Lower lobe of right lung (tissue), 2 donors: Measurements from ENCODE around the gene FBXL20. TPM values are rescaled to one million over a fixed set of nuclear protein-coding genes. Genes with fewer than 3 reads are reported as not detected.

Experiments used
- ATAC-seq, 2 donors: fragments of 200-7000 bp; cut with Tn5 transposase; one replicate each; pipeline ENCODE4 v1.9.1; 2020 to 2022; ENCODE audit warnings: mild to moderate bottlenecking in 2 of 2, moderate library complexity in 2 of 2
- DNase-seq: peaks from one replicate; pipeline ENCODE4 v3.0.0-alpha.2; 2020
- H3K27ac ChIP-seq: fragments of 200-600 bp; one replicate; pipeline ENCODE4 v1.8.0; 2022
- H3K27me3 ChIP-seq: fragments of 200-600 bp; one replicate; pipeline ENCODE4 v1.8.0; 2022; ENCODE audit warnings: low read depth
- H3K36me3 ChIP-seq: fragments of 200-600 bp; one replicate; pipeline ENCODE4 v1.8.0; 2022; ENCODE audit warnings: mild to moderate bottlenecking
- H3K4me1 ChIP-seq: fragments of 200-600 bp; one replicate; pipeline ENCODE4 v1.8.0; 2022
- H3K4me3 ChIP-seq: fragments of 200-600 bp; one replicate; pipeline ENCODE4 v1.8.0; 2022; ENCODE audit warnings: mild to moderate bottlenecking
- H3K9me3 ChIP-seq: fragments of 200-600 bp; one replicate; pipeline ENCODE4 v1.8.0; 2022
- CTCF ChIP-seq: fragments of 200-600 bp; IDR thresholded peaks from one replicate; pipeline ENCODE4 v1.8.0; 2022; ENCODE audit warnings: antibody characterized with exemption, mild to moderate bottlenecking
- intact Hi-C: fragments of 100-400 bp; cut with DNase I; formaldehyde crosslinking; loops from one replicate; pipeline ENCODE4 v1.11.0; 2022
- total RNA-seq: library from RNA; stranded (reverse); fragmentation: NEBNext Ultra II Directional; extraction: Animal tissue kit (Norgen Biotek cat#: 25700); gene quantifications from one replicate; pipeline ENCODE4 v1.2.1, GENCODE V29; 2021
- donor health status: DM: no; HTN: yes; CAD: no; lungs with severe emphysema.

FBXL20 gene
- total RNA-seq, 1 donor from 2014 or later = 25.4 TPM

GRCh38 chr17:39217734-39218369 is 183.6 kb downstream of the FBXL20 start:
- TF ChIP-seq CTCF = no peak
- no peak for ATAC-seq

GRCh38 chr17:39213852-39214251 is 187.6 kb downstream of the FBXL20 start:
- no peak for TF ChIP-seq CTCF
- intact Hi-C loops = no loop called here
- ATAC-seq (peak; percentile 64 to 72), DNase-seq (peak; percentile 73)
- H3K27ac ChIP-seq = no peak overlapping the region
- H3K27me3 ChIP-seq = peaks cover 13% of the 10 kb centered on the region
- peaks cover 30% of the 10 kb centered on the region for H3K4me1 ChIP-seq
- no peak overlapping the region for H3K4me3 ChIP-seq
- H3K36me3 ChIP-seq = no peaks in the 10 kb centered on the region
- no peaks in the 10 kb centered on the region for H3K9me3 ChIP-seq

More at GRCh38 chr17:39217734-39218369, 183.6 kb downstream of the FBXL20 start:
- H3K36me3 ChIP-seq = no peaks in the 10 kb centered on the region
- H3K27ac ChIP-seq = no peak overlapping the region
- intact Hi-C loops = no loop called here
- H3K4me1 ChIP-seq = no peaks in the 10 kb centered on the region
- H3K9me3 ChIP-seq = no peaks in the 10 kb centered on the region
- H3K4me3 ChIP-seq = no peak overlapping the region
- peaks cover 12% of the 10 kb centered on the region for H3K27me3 ChIP-seq
- DNase-seq = no peak

- H3K27ac ChIP-seq = peak overlapping the region; percentile 41
Measured at GRCh38 chr17:39212841-39213480, 188.5 kb downstream of the FBXL20 start.

GRCh38 chr17:39212195-39212810 is 189.1 kb downstream of the FBXL20 start:
- Histone ChIP-seq H3K27ac (peak overlapping the region; percentile 41), H3K4me3 (no peak overlapping the region)

More at GRCh38 chr17:39212841-39213480, 188.5 kb downstream of the FBXL20 start:
- DNase-seq (peak; percentile 88), ATAC-seq (peak; percentile 74 to 78)
- H3K27me3 ChIP-seq = peaks cover 10% of the 10 kb centered on the region
- H3K4me3 ChIP-seq = no peak overlapping the region
- TF ChIP-seq CTCF = no peak
- no peaks in the 10 kb centered on the region for H3K36me3 ChIP-seq
- peaks cover 37% of the 10 kb centered on the region for H3K4me1 ChIP-seq
- intact Hi-C loops = no loop called here
- H3K9me3 ChIP-seq = no peaks in the 10 kb centered on the region

GRCh38 chr17:39210093-39210434 is 191.4 kb downstream of the FBXL20 start:
- peaks cover 7% of the 10 kb centered on the region for H3K27me3 ChIP-seq
- ATAC-seq (no peak), DNase-seq (no peak)
- peaks cover 44% of the 10 kb centered on the region for H3K4me1 ChIP-seq
- peak overlapping the region; percentile 60 for H3K27ac ChIP-seq
- no peak for TF ChIP-seq CTCF
- H3K36me3 ChIP-seq = peaks cover 2% of the 10 kb centered on the region
- intact Hi-C loops = no loop called here
- H3K9me3 ChIP-seq = no peaks in the 10 kb centered on the region
- H3K4me3 ChIP-seq = peak overlapping the region; percentile 47

More at GRCh38 chr17:39212195-39212810, 189.1 kb downstream of the FBXL20 start:
- peaks cover 10% of the 10 kb centered on the region for H3K27me3 ChIP-seq
- DNase-seq = no peak
- no peaks in the 10 kb centered on the region for H3K36me3 ChIP-seq
- intact Hi-C loops = no loop called here
- no peak for ATAC-seq
- TF ChIP-seq CTCF = no peak
- H3K4me1 ChIP-seq = peaks cover 41% of the 10 kb centered on the region
- no peaks in the 10 kb centered on the region for H3K9me3 ChIP-seq
